Body of pancreas (tissue), 4 donors: Measurements from ENCODE around the gene CNOT6.

ENCODE experiments used
- CTCF ChIP-seq, 7 experiments: fragments of 450-650 bp in 4 of 7; fragments of 200-600 bp in 3 of 7; sonication (generic) in 3 of 7; IDR thresholded peaks; one replicate each; pipeline ENCODE4 v1.5.1; 2016 to 2019; ENCODE audit warnings: antibody characterized with exemption in 7 of 7
- POLR2A ChIP-seq, 3 donors: fragments of 450-650 bp; IDR thresholded peaks; one replicate each; pipeline ENCODE4 v1.6.1; 2016; ENCODE audit warnings: antibody characterized with exemption in 3 of 3, mild to moderate bottlenecking in 2 of 3

- TF ChIP-seq POLR2A (IDR thresholded peaks at IDR 0.05), result no peak
- no peak for TF ChIP-seq CTCF (IDR thresholded peaks at IDR 0.05)
These were observed 46.0 kb downstream of the CNOT6 start for GRCh38 chr5:180540050-180540694.
